GM12878 (cell line): Measurements from ENCODE around the gene RPS5. TPM values are rescaled to one million over a fixed set of nuclear protein-coding genes. Genes with fewer than 3 reads are reported as not detected.
"Not testable (repeated sequence)": the region's sequence is repeated elsewhere in the genome, so short reads cannot be mapped to it uniquely, and the experiment has no call there.

Experiments
- ATAC-seq: fragments of 200-7000 bp; cut with Tn5 transposase; 3 replicates; pipeline ENCODE4 v1.9.1; 2020; ENCODE audit warnings: mild to moderate bottlenecking, moderate library complexity
- BruUV-seq: library from RNA; stranded (reverse); fragments of 400-500 nt; replicated peaks from 2 replicates; lab custom pipeline; 2021; lab: Mats Ljungman, UMichigan
- CTCF ChIA-PET: fragments of 300-600 bp; sonication (Branson Sonifier 250); formaldehyde crosslinking; extraction: SDS; loops from one replicate; lab custom pipeline; 2021; ENCODE audit warnings: inconsistent platforms; lab: Yijun Ruan, JAX
- POLR2A ChIA-PET: fragments of 350-600 bp; formaldehyde crosslinking; extraction: SDS; loops from one replicate; lab custom pipeline; 2021; ENCODE audit warnings: inconsistent platforms; lab: Charles Lee
- RAD21 ChIA-PET: fragments of 300-600 bp; sonication (Branson Sonifier 250); formaldehyde crosslinking; loops from one replicate; lab custom pipeline; 2023; ENCODE audit warnings: antibody characterized with exemption; ENCODE audit not compliant: unreplicated experiment; lab: Charles Lee
- SMC1A ChIA-PET: fragments of 300-600 bp; sonication (Branson Sonifier 250); formaldehyde crosslinking; loops from one replicate; lab custom pipeline; 2023; ENCODE audit not compliant: unreplicated experiment, uncharacterized antibody; lab: Charles Lee
- DNase-seq: peaks from one replicate; pipeline ENCODE4 v3.0.0-alpha.2; 2011; ENCODE audit warnings: low read depth, low spot score
- FAIRE-seq: peaks from 3 replicates; lab custom pipeline; 2011; peaks lifted over from hg19 to GRCh38; lab: Jason Lieb, UNC
- H2AFZ ChIP-seq: 2 replicates; pipeline ENCODE4 v1.6.0; 2011; ENCODE audit warnings: low read depth, low read length, control low read depth; ENCODE audit not compliant: control insufficient read depth
- H3K27ac ChIP-seq: 2 replicates; pipeline ENCODE4 v1.5.1; 2011; ENCODE audit warnings: control low read depth; ENCODE audit not compliant: control insufficient read depth, insufficient read depth
- H3K27me3 ChIP-seq, 2 experiments: replicated peaks in 1 of 2; 2 replicates each; pipeline versions ENCODE4 v1.6.0 to v1.6.1; 2011; ENCODE audit warnings: low read length in 1 of 2; ENCODE audit not compliant: control insufficient read depth in 2 of 2, insufficient read depth in 2 of 2
- H3K36me3 ChIP-seq, 2 experiments: 2 replicates each; pipeline ENCODE4 v1.5.1; 2011; ENCODE audit warnings: low read length in 1 of 2; ENCODE audit not compliant: control insufficient read depth in 2 of 2, insufficient read depth in 2 of 2
- H3K4me1 ChIP-seq: 2 replicates; pipeline ENCODE4 v1.6.1; 2011; ENCODE audit warnings: mild to moderate bottlenecking, low read length, moderate library complexity, mixed read lengths; ENCODE audit not compliant: control insufficient read depth, insufficient read depth
- H3K4me2 ChIP-seq: 2 replicates; pipeline ENCODE4 v1.6.0; 2011; ENCODE audit warnings: control low read depth; ENCODE audit not compliant: control insufficient read depth, insufficient read depth
- H3K4me3 ChIP-seq: fragments of 200-600 bp; sonication (generic); 2 replicates; pipeline ENCODE4 v1.5.1; 2016
- H3K79me2 ChIP-seq: 2 replicates; pipeline ENCODE4 v1.6.0; 2011; ENCODE audit warnings: low read length; ENCODE audit not compliant: control insufficient read depth, insufficient read depth
- H3K9ac ChIP-seq: 2 replicates; pipeline ENCODE4 v1.8.0; 2011; ENCODE audit warnings: low read length, control low read depth, mixed read lengths; ENCODE audit not compliant: control insufficient read depth, insufficient read depth
- H3K9me3 ChIP-seq: replicated peaks from 3 replicates; pipeline ENCODE4 v1.5.1; 2011; ENCODE audit warnings: mild to moderate bottlenecking, low read length; ENCODE audit not compliant: control insufficient read depth, insufficient read depth
- H4K20me1 ChIP-seq: 2 replicates; pipeline ENCODE4 v1.6.0; 2011; ENCODE audit not compliant: control insufficient read depth, insufficient read depth
- CHD2 ChIP-seq: IDR thresholded peaks from 2 replicates; pipeline ENCODE4 v1.6.1; 2011; ENCODE audit warnings: low read depth, low read length, improper control_type of control experiment, borderline replicate concordance
- MLLT1 ChIP-seq: fragments of 450-650 bp; IDR thresholded peaks from 2 replicates; pipeline ENCODE4 v1.6.1; 2016; ENCODE audit warnings: mild to moderate bottlenecking
- NFYB ChIP-seq: IDR thresholded peaks from 2 replicates; pipeline ENCODE4 v1.6.1; 2011; ENCODE audit warnings: low read depth, mild to moderate bottlenecking, low read length, improper control_type of control experiment, moderate library complexity; ENCODE audit not compliant: insufficient read depth
- WGBS: methylation state at CpG from one replicate; pipeline ENCODE4 v1.1.6; 2016; ENCODE audit warnings: low lambda C conversion rate; ENCODE audit not compliant: insufficient replicate concordance, insufficient coverage; ENCODE audit errors: missing lambda C conversion rate; 5-methylcytosine and 5-hydroxymethylcytosine counted together
- in situ Hi-C: fragments of 300-500 bp; cut with MboI; formaldehyde crosslinking; loops from 9 replicates; pipeline ENCODE4 v1.14.3; 2018; ENCODE audit warnings: mixed read lengths
- intact Hi-C: fragments of 100-400 bp; cut with micrococcal nuclease; formaldehyde crosslinking; loops from one replicate; pipeline ENCODE4 v1.14.2; 2022; ENCODE audit not compliant: unreplicated experiment
- microRNA-seq: library from miRNA; unstranded; fragments of <30 nt; microRNA quantifications from one replicate; pipeline ENCODE4, GENCODE V29; 2018
- polyA plus RNA-seq, 11 experiments: library from polyadenylated mRNA; depleted of rRNA in 4 of 11; unstranded in 6 of 11; stranded (reverse) in 5 of 11; fragments of >200 nt; fragmentation: Nextera tagmentation in 4 of 11; fragmentation: Illumina TruSeq in 1 of 11; extraction: Ambion mirVana in 4 of 11; extraction: Trizol in 1 of 11; gene quantifications; 1 replicate in 1 of 11; 2 replicates in 10 of 11; pipeline versions ENCODE4 v1.2.1 to v1.2.3, GENCODE V29; 2011 to 2016; ENCODE audit warnings: inconsistent platforms in 2 of 11, missing spikeins in 2 of 11, low read depth in 1 of 11
- small RNA-seq: library from RNA; depleted of rRNA; stranded (forward); fragments of <200 nt; gene quantifications from one replicate; pipeline ENCODE3, GENCODE V24; 2014
- total RNA-seq, 4 experiments: library from RNA; depleted of rRNA in 3 of 4; stranded (reverse); fragments of >200 nt in 3 of 4; fragmentation: Illumina TruSeq in 1 of 4; extraction: Trizol in 1 of 4; gene quantifications; 2 replicates each; pipeline versions ENCODE4 v1.2.1 to v1.2.3, GENCODE V29; 2013 to 2021

Gene RPS5
- total and polyA plus RNA-seq, 10 of the 15 experiments (the other 5 are each of a cell fraction or from before 2014, with no cell fraction given): 1,284 to 3,652 (median 1,922) TPM

GRCh38 chr19:58440556-58440955 lies 53.5 kb downstream of the RPS5 start:
- FAIRE-seq: no peak
- no peak for ATAC-seq
- Histone ChIP-seq H3K27me3 (no peaks in the 10 kb centered on the region), H3K4me3 (peak overlapping the region; percentile 47; the same call in 1 of the 2 replicates), H3K27ac (peak overlapping the region; percentile 38; the same call in 1 of the 2 replicates), H3K36me3 (no peaks in the 10 kb centered on the region), H3K9ac (no peak overlapping the region), H3K4me2 (peak overlapping the region; percentile 92), H3K9me3 (peaks cover 27% of the 10 kb centered on the region; the same call in 2 of the 3 replicates), H3K4me1 (peaks cover 6% of the 10 kb centered on the region; the same call in 1 of the 2 replicates), H3K79me2 (peaks cover 4% of the 10 kb centered on the region), H2AFZ (peak overlapping the region; percentile 88)
- no TSS peak for BruUV-seq
- DNase-seq: no peak
- intact Hi-C loops: no loop called here
- CTCF ChIA-PET: no interaction called here
- POLR2A ChIA-PET: interaction anchor here (1.0 kb wide), 1 partner anchor 11 kb away, joined by 3 read pairs; the partner anchor contains the start of gene ZNF324B
- 83% methylated on average over 22 of the region's 31 CpGs for WGBS
- TF ChIP-seq MLLT1 (peak; percentile 14), CHD2 (no peak)
- TF ChIP-seq, all 136 proteins: peak for 1
- no peaks in the 10 kb centered on the region for H4K20me1 ChIP-seq
- ChIA-PET RAD21 (interaction anchor here (1.0 kb wide), 1 partner anchor 11 kb away, joined by 4 read pairs; the partner anchor contains the start of gene ZNF324B), SMC1A (interaction anchor here (0.9 kb wide), 1 partner anchor 10 kb away, joined by 3 read pairs; the partner anchor contains the start of gene ZNF324B)
- in situ Hi-C loops: no loop called here

GRCh38 chr19:58442986-58443385 lies 55.9 kb downstream of the RPS5 start:
- DNase-seq, H3K79me2 ChIP-seq, ATAC-seq, H3K27me3 ChIP-seq, H3K4me1 ChIP-seq, RAD21 ChIA-PET, FAIRE-seq, H3K27ac ChIP-seq, BruUV-seq, H2AFZ ChIP-seq, SMC1A ChIA-PET, intact Hi-C loops, H3K36me3 ChIP-seq, in situ Hi-C loops, H4K20me1 ChIP-seq, H3K4me3 ChIP-seq, H3K9ac ChIP-seq, CTCF ChIA-PET, H3K4me2 ChIP-seq: not testable (repeated sequence)
- peaks cover 18% of the 10 kb centered on the region; the same call in 2 of the 3 replicates for H3K9me3 ChIP-seq
- POLR2A ChIA-PET: interaction anchor here (0.6 kb wide), 1 partner anchor 99 kb away, joined by 3 read pairs; no protein-coding TSS in a partner anchor
- TF ChIP-seq NFYB: peak; percentile 58; the same call in 1 of the 2 replicates
- WGBS: 58% methylated on average over 7 of the region's 7 CpGs

Small RNA genes lying within 50 kb of the gene (microRNA-seq; reads per million reads assigned to microRNA genes)
- 0.75 reads per million for gene MIR4754

Small RNA genes lying within 50 kb of the gene (small RNA-seq; reads per million reads assigned to genes)
- gene MIR4754: 0.16 reads per million
- gene RNA5SP473: 0.82 reads per million, percentile 25 among the genes with 10 or more reads in this experiment

Other genes with a start within 250 kb of the RPS5 start
Only the 7 nearest of the 21 such genes appear.
- gene ZSCAN22, start 60.3 kb upstream of the RPS5 start, total RNA-seq (2014; rRNA removed): 2.5 and 2.6 TPM in 2 replicates
- 2.6 and 2.7 TPM in 2 replicates for gene ZSCAN22, start 60.3 kb upstream of the RPS5 start, total RNA-seq (2014; rRNA removed; fragmentation: Illumina TruSeq; extraction: Trizol)
- gene ZSCAN22, start 60.3 kb upstream of the RPS5 start, total RNA-seq (2021): 3.4 and 3.5 TPM in 2 replicates
- gene ZSCAN22, start 60.3 kb upstream of the RPS5 start, polyA plus RNA-seq (2011; rRNA removed): 2.6 and 3.9 TPM in 2 replicates
- 1.7 and 2.4 TPM in 2 replicates for gene ZSCAN22, start 60.3 kb upstream of the RPS5 start, polyA plus RNA-seq (2014; fragmentation: Illumina TruSeq; extraction: Trizol)
- gene ZSCAN22, start 60.3 kb upstream of the RPS5 start, polyA plus RNA-seq (2014; fragmentation: Nextera tagmentation; extraction: Ambion mirVana): 1 to 10 TPM in 1 of 2 experiments, under 1 TPM in 1; 0.49 to 1.7 TPM
- gene ZSCAN22, start 60.3 kb upstream of the RPS5 start, polyA plus RNA-seq (2014; rRNA removed): 2.4 TPM in 2 replicates
- gene ZSCAN22, start 60.3 kb upstream of the RPS5 start, polyA plus RNA-seq (2016; fragmentation: Nextera tagmentation; extraction: Ambion mirVana): 1 to 10 TPM; 2.6 to 3.2 TPM
- gene A1BG, start 33.8 kb upstream of the RPS5 start, total RNA-seq (2014; rRNA removed): 22.0 and 29.6 TPM in 2 replicates
- gene A1BG, start 33.8 kb upstream of the RPS5 start, total RNA-seq (2014; rRNA removed; fragmentation: Illumina TruSeq; extraction: Trizol): 2.8 and 3.0 TPM in 2 replicates
- gene A1BG, start 33.8 kb upstream of the RPS5 start, total RNA-seq (2021): 20.8 and 25.1 TPM in 2 replicates
- 1.1 and 3.2 TPM in 2 replicates for gene A1BG, start 33.8 kb upstream of the RPS5 start, polyA plus RNA-seq (2011; rRNA removed)
- 0.13 and 0.34 TPM in 2 replicates for gene A1BG, start 33.8 kb upstream of the RPS5 start, polyA plus RNA-seq (2014; fragmentation: Illumina TruSeq; extraction: Trizol)
- 1 to 10 TPM; 2.4 to 4.9 TPM for gene A1BG, start 33.8 kb upstream of the RPS5 start, polyA plus RNA-seq (2014; fragmentation: Nextera tagmentation; extraction: Ambion mirVana)
- gene A1BG, start 33.8 kb upstream of the RPS5 start, polyA plus RNA-seq (2014; rRNA removed): 24.0 and 29.5 TPM in 2 replicates
- 10 to 100 TPM; 18.8 to 18.9 TPM for gene A1BG, start 33.8 kb upstream of the RPS5 start, polyA plus RNA-seq (2016; fragmentation: Nextera tagmentation; extraction: Ambion mirVana)
- 0.44 and 0.73 TPM in 2 replicates for gene ZNF497, start 24.5 kb upstream of the RPS5 start, total RNA-seq (2014; rRNA removed)
- gene ZNF497, start 24.5 kb upstream of the RPS5 start, total RNA-seq (2014; rRNA removed; fragmentation: Illumina TruSeq; extraction: Trizol): 0.09 and 0.18 TPM in 2 replicates
- 0.66 and 0.82 TPM in 2 replicates for gene ZNF497, start 24.5 kb upstream of the RPS5 start, total RNA-seq (2021)
- gene ZNF497, start 24.5 kb upstream of the RPS5 start, polyA plus RNA-seq (2011; rRNA removed): 0.27 and 0.29 TPM in 2 replicates
- 0.05 and 0.16 TPM in 2 replicates for gene ZNF497, start 24.5 kb upstream of the RPS5 start, polyA plus RNA-seq (2014; fragmentation: Illumina TruSeq; extraction: Trizol)
- gene ZNF497, start 24.5 kb upstream of the RPS5 start, polyA plus RNA-seq (2014; fragmentation: Nextera tagmentation; extraction: Ambion mirVana): under 1 TPM; 0.16 TPM
- gene ZNF497, start 24.5 kb upstream of the RPS5 start, polyA plus RNA-seq (2014; rRNA removed): 0.37 and 0.51 TPM in 2 replicates
- gene ZNF497, start 24.5 kb upstream of the RPS5 start, polyA plus RNA-seq (2016; fragmentation: Nextera tagmentation; extraction: Ambion mirVana): under 1 TPM; 0.28 to 0.68 TPM
- gene ZNF837, start 6.2 kb upstream of the RPS5 start, total RNA-seq (2014; rRNA removed): 2.1 and 2.9 TPM in 2 replicates
- 0.18 and 0.23 TPM in 2 replicates for gene ZNF837, start 6.2 kb upstream of the RPS5 start, total RNA-seq (2014; rRNA removed; fragmentation: Illumina TruSeq; extraction: Trizol)
- 2.1 and 2.6 TPM in 2 replicates for gene ZNF837, start 6.2 kb upstream of the RPS5 start, total RNA-seq (2021)
- 0.06 and 0.11 TPM in 2 replicates for gene ZNF837, start 6.2 kb upstream of the RPS5 start, polyA plus RNA-seq (2011; rRNA removed)
- 0.07 and 0.11 TPM in 2 replicates for gene ZNF837, start 6.2 kb upstream of the RPS5 start, polyA plus RNA-seq (2014; fragmentation: Illumina TruSeq; extraction: Trizol)
- gene ZNF837, start 6.2 kb upstream of the RPS5 start, polyA plus RNA-seq (2014; fragmentation: Nextera tagmentation; extraction: Ambion mirVana): not detected
- 2.4 TPM in 2 replicates for gene ZNF837, start 6.2 kb upstream of the RPS5 start, polyA plus RNA-seq (2014; rRNA removed)
- gene ZNF837, start 6.2 kb upstream of the RPS5 start, polyA plus RNA-seq (2016; fragmentation: Nextera tagmentation; extraction: Ambion mirVana): 1 to 10 TPM; 1.6 to 2.4 TPM
- gene RNF225, start 8.4 kb downstream of the RPS5 start, total RNA-seq (2014; rRNA removed): not detected in 2 replicates
- not detected in 2 replicates for gene RNF225, start 8.4 kb downstream of the RPS5 start, total RNA-seq (2014; rRNA removed; fragmentation: Illumina TruSeq; extraction: Trizol)
- 0.27 and 0.28 TPM in 2 replicates for gene RNF225, start 8.4 kb downstream of the RPS5 start, total RNA-seq (2021)
- not detected in 2 replicates for gene RNF225, start 8.4 kb downstream of the RPS5 start, polyA plus RNA-seq (2011; rRNA removed)
- not detected in 2 replicates for gene RNF225, start 8.4 kb downstream of the RPS5 start, polyA plus RNA-seq (2014; fragmentation: Illumina TruSeq; extraction: Trizol)
- not detected for gene RNF225, start 8.4 kb downstream of the RPS5 start, polyA plus RNA-seq (2014; fragmentation: Nextera tagmentation; extraction: Ambion mirVana)
- 0.22 and 0.27 TPM in 2 replicates for gene RNF225, start 8.4 kb downstream of the RPS5 start, polyA plus RNA-seq (2014; rRNA removed)
- not detected for gene RNF225, start 8.4 kb downstream of the RPS5 start, polyA plus RNA-seq (2016; fragmentation: Nextera tagmentation; extraction: Ambion mirVana)
- gene ZNF584, start 21.4 kb downstream of the RPS5 start, total RNA-seq (2014; rRNA removed): 9.5 and 10.7 TPM in 2 replicates
- 4.8 and 5.1 TPM in 2 replicates for gene ZNF584, start 21.4 kb downstream of the RPS5 start, total RNA-seq (2014; rRNA removed; fragmentation: Illumina TruSeq; extraction: Trizol)
- 9.7 and 10.3 TPM in 2 replicates for gene ZNF584, start 21.4 kb downstream of the RPS5 start, total RNA-seq (2021)
- 7.6 and 8.4 TPM in 2 replicates for gene ZNF584, start 21.4 kb downstream of the RPS5 start, polyA plus RNA-seq (2011; rRNA removed)
- 5.9 and 6.2 TPM in 2 replicates for gene ZNF584, start 21.4 kb downstream of the RPS5 start, polyA plus RNA-seq (2014; fragmentation: Illumina TruSeq; extraction: Trizol)
- 1 to 10 TPM; 2.0 to 2.6 TPM for gene ZNF584, start 21.4 kb downstream of the RPS5 start, polyA plus RNA-seq (2014; fragmentation: Nextera tagmentation; extraction: Ambion mirVana)
- gene ZNF584, start 21.4 kb downstream of the RPS5 start, polyA plus RNA-seq (2014; rRNA removed): 6.3 and 7.3 TPM in 2 replicates
- gene ZNF584, start 21.4 kb downstream of the RPS5 start, polyA plus RNA-seq (2016; fragmentation: Nextera tagmentation; extraction: Ambion mirVana): 1 to 10 TPM; 5.9 to 6.9 TPM
- gene ZNF132, start 52.9 kb downstream of the RPS5 start, total RNA-seq (2014; rRNA removed): 3.5 and 4.0 TPM in 2 replicates
- 3.3 and 3.5 TPM in 2 replicates for gene ZNF132, start 52.9 kb downstream of the RPS5 start, total RNA-seq (2014; rRNA removed; fragmentation: Illumina TruSeq; extraction: Trizol)
- 2.7 and 3.4 TPM in 2 replicates for gene ZNF132, start 52.9 kb downstream of the RPS5 start, total RNA-seq (2021)
- gene ZNF132, start 52.9 kb downstream of the RPS5 start, polyA plus RNA-seq (2011; rRNA removed): 0.68 and 0.81 TPM in 2 replicates
- gene ZNF132, start 52.9 kb downstream of the RPS5 start, polyA plus RNA-seq (2014; fragmentation: Illumina TruSeq; extraction: Trizol): 2.0 and 2.2 TPM in 2 replicates
- under 1 TPM; 0.56 to 0.73 TPM for gene ZNF132, start 52.9 kb downstream of the RPS5 start, polyA plus RNA-seq (2014; fragmentation: Nextera tagmentation; extraction: Ambion mirVana)
- gene ZNF132, start 52.9 kb downstream of the RPS5 start, polyA plus RNA-seq (2014; rRNA removed): 1.4 and 1.9 TPM in 2 replicates
- gene ZNF132, start 52.9 kb downstream of the RPS5 start, polyA plus RNA-seq (2016; fragmentation: Nextera tagmentation; extraction: Ambion mirVana): 1 to 10 TPM; 2.4 to 3.0 TPM